HG02938 (cell line): ENCODE results near the gene RBL2.

Experiments used
- ATAC-seq: cut with Tn5 transposase; IDR thresholded peaks from one replicate; pipeline ENCODE4 v1.9.1; 2021; ENCODE audit warnings: mild to moderate bottlenecking, moderate library complexity; ENCODE audit not compliant: unreplicated experiment

Gene RBL2

GRCh38 chr16:53446090-53446489, 11.8 kb downstream of the RBL2 start:
- ATAC-seq: no peak

GRCh38 chr16:53449816-53450517, 15.7 kb downstream of the RBL2 start:
- no peak for ATAC-seq

GRCh38 chr16:53453928-53454327, 19.7 kb downstream of the RBL2 start:
- no peak for ATAC-seq

- ATAC-seq: no peak
Observed at GRCh38 chr16:53456625-53457024, 22.4 kb downstream of the RBL2 start.

- peak; percentile 100 for ATAC-seq
Observed at GRCh38 chr16:53457670-53458069, 23.4 kb downstream of the RBL2 start.

GRCh38 chr16:53458635-53459034, 24.4 kb downstream of the RBL2 start:
- no peak for ATAC-seq

- ATAC-seq: no peak
Observed at GRCh38 chr16:53465606-53466280, 31.5 kb downstream of the RBL2 start.

- no peak for ATAC-seq
Observed at GRCh38 chr16:53476867-53477266, 42.6 kb downstream of the RBL2 start.

- ATAC-seq: no peak
Observed at GRCh38 chr16:53478965-53479364, 44.7 kb downstream of the RBL2 start.

- ATAC-seq: no peak
Observed at GRCh38 chr16:53480394-53480793, 46.1 kb downstream of the RBL2 start.

- no peak for ATAC-seq
Observed at GRCh38 chr16:53482123-53482522, 47.9 kb downstream of the RBL2 start.

- ATAC-seq: no peak
Observed at GRCh38 chr16:53484542-53484941, 50.3 kb downstream of the RBL2 start.

- ATAC-seq: no peak
Observed at GRCh38 chr16:53486230-53486629, 52.0 kb downstream of the RBL2 start.

- ATAC-seq: no peak
Observed at GRCh38 chr16:53489755-53490154, 55.5 kb downstream of the RBL2 start.

GRCh38 chr16:53492503-53492902, 58.2 kb downstream of the RBL2 start:
- ATAC-seq: no peak

GRCh38 chr16:53494636-53495035, 60.4 kb downstream of the RBL2 start:
- ATAC-seq: no peak

- no peak for ATAC-seq
Observed at GRCh38 chr16:53495325-53495724, 61.1 kb downstream of the RBL2 start.

GRCh38 chr16:53498984-53499383, 64.7 kb downstream of the RBL2 start:
- ATAC-seq: no peak

- no peak for ATAC-seq
Observed at GRCh38 chr16:53501216-53501859, 67.1 kb downstream of the RBL2 start.

GRCh38 chr16:53502331-53503269, 68.3 kb downstream of the RBL2 start, which contains the start of gene AKTIP:
TSS of gene AKTIP (minus strand) at chr16:53503209. CDS start at chr16:53500259, 2,950 bp downstream.
- peak; percentile 24 for ATAC-seq
